ENCODE measurements around the gene KRTAP26-1.

Gene KRTAP26-1

GRCh38 chr21:30269803-30270530, 50.1 kb downstream of the KRTAP26-1 start:
- DNase-seq = no peak

All from DMS53 (cell line).